Middle frontal gyrus (tissue), 1 donor: ENCODE data around the gene SPATS1.

Experiments
- DNase-seq: peaks from one replicate; pipeline ENCODE4 v3.0.0-alpha.2; 2015; ENCODE audit warnings: low spot score; ENCODE audit errors: extremely low spot score

Gene SPATS1

GRCh38 chr6:44342489-44342888 lies at the start of gene SPATS1:
SPATS1 (plus strand) TSS chr6:44342650; CDS start chr6:44343096, 446 bp downstream.
- no peak for DNase-seq

GRCh38 chr6:44292661-44293365 lies 49.6 kb upstream of the SPATS1 start:
- DNase-seq: no peak

- no peak for DNase-seq
Observed at GRCh38 chr6:44294832-44295791, 47.3 kb upstream of the SPATS1 start.

- no peak for DNase-seq
Observed at GRCh38 chr6:44297063-44298038, 45.1 kb upstream of the SPATS1 start.

GRCh38 chr6:44298055-44298803 lies 44.2 kb upstream of the SPATS1 start:
- DNase-seq: no peak

GRCh38 chr6:44298864-44299263 lies 43.6 kb upstream of the SPATS1 start:
- no peak for DNase-seq

GRCh38 chr6:44300292-44300823 lies 42.1 kb upstream of the SPATS1 start:
- no peak for DNase-seq

GRCh38 chr6:44301106-44301505 lies 41.3 kb upstream of the SPATS1 start:
- no peak for DNase-seq

- DNase-seq: no peak
Observed at GRCh38 chr6:44301782-44302564, 40.5 kb upstream of the SPATS1 start.

GRCh38 chr6:44302856-44303255 lies 39.6 kb upstream of the SPATS1 start:
- no peak for DNase-seq

GRCh38 chr6:44303842-44304241 lies 38.6 kb upstream of the SPATS1 start:
- DNase-seq: no peak

- DNase-seq: no peak
Observed at GRCh38 chr6:44304282-44305199, 37.9 kb upstream of the SPATS1 start.

GRCh38 chr6:44305200-44305725 lies 37.2 kb upstream of the SPATS1 start:
- no peak for DNase-seq

GRCh38 chr6:44306710-44307109 lies 35.7 kb upstream of the SPATS1 start:
- DNase-seq: no peak

GRCh38 chr6:44307217-44307616 lies 35.2 kb upstream of the SPATS1 start:
- no peak for DNase-seq

- no peak for DNase-seq
Observed at GRCh38 chr6:44309092-44309491, 33.4 kb upstream of the SPATS1 start.

- no peak for DNase-seq
Observed at GRCh38 chr6:44309631-44310030, 32.8 kb upstream of the SPATS1 start.

- no peak for DNase-seq
Observed at GRCh38 chr6:44310241-44310640, 32.2 kb upstream of the SPATS1 start.
